Lower leg skin (tissue), 3 donors: Measurements from ENCODE around the gene ZFYVE21.

Source experiments
- POLR2A ChIP-seq, 2 donors: fragments of 450-650 bp; IDR thresholded peaks; one replicate each; pipeline ENCODE4 v1.6.1; 2016 to 2017; ENCODE audit warnings: antibody characterized with exemption in 2 of 2, mild to moderate bottlenecking in 1 of 2, moderate library complexity in 1 of 2
- TF ChIP-seq, protein P1 (sequence below), 3 donors: fragments of 450-650 bp; IDR thresholded peaks; one replicate each; pipeline ENCODE4 v1.5.1; 2016; ENCODE audit warnings: antibody characterized with exemption in 3 of 3, mild to moderate bottlenecking in 3 of 3, moderate library complexity in 2 of 3

GRCh38 chr14:103696070-103696402 lies 19.6 kb upstream of the ZFYVE21 start:
- TF ChIP-seq, protein P1, sequence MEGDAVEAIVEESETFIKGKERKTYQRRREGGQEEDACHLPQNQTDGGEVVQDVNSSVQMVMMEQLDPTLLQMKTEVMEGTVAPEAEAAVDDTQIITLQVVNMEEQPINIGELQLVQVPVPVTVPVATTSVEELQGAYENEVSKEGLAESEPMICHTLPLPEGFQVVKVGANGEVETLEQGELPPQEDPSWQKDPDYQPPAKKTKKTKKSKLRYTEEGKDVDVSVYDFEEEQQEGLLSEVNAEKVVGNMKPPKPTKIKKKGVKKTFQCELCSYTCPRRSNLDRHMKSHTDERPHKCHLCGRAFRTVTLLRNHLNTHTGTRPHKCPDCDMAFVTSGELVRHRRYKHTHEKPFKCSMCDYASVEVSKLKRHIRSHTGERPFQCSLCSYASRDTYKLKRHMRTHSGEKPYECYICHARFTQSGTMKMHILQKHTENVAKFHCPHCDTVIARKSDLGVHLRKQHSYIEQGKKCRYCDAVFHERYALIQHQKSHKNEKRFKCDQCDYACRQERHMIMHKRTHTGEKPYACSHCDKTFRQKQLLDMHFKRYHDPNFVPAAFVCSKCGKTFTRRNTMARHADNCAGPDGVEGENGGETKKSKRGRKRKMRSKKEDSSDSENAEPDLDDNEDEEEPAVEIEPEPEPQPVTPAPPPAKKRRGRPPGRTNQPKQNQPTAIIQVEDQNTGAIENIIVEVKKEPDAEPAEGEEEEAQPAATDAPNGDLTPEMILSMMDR (IDR thresholded peaks at IDR 0.05) = no peak
- TF ChIP-seq POLR2A (IDR thresholded peaks at IDR 0.05) = no peak
